K562 (cell line): ENCODE results near the gene EPHA1. TPM values are rescaled to one million over a fixed set of nuclear protein-coding genes. Genes with fewer than 3 reads are reported as not detected.
A peak's percentile ranks its signal among the peaks of the same experiment; 100 is the strongest.

Source experiments
- CEBPG ChIP-seq, 3 experiments: fragments of 200-800 bp in 1 of 3; sonication (Bioruptor generic) in 1 of 3; sonication (generic) in 1 of 3; formaldehyde crosslinking in 1 of 3; IDR thresholded peaks in 2 of 3; conservative IDR thresholded peaks in 1 of 3; 2 replicates each; pipeline versions ENCODE4 v1.6.1 to v1.8.0; 2016 to 2022; ENCODE audit warnings: missing compliant biosample characterization in 2 of 3, missing genetic modification characterization in 2 of 3, mild to moderate bottlenecking in 1 of 3, missing genetic modification reagents in 1 of 3
- CTCF ChIP-seq, 3 experiments: IDR thresholded peaks in 2 of 3; conservative IDR thresholded peaks in 1 of 3; 2 replicates each; pipeline ENCODE4 v1.5.1; 2011 to 2012; ENCODE audit warnings: low read length in 3 of 3, mild to moderate bottlenecking in 3 of 3, control low read depth in 2 of 3, improper control_type of control experiment in 1 of 3, inconsistent platforms in 1 of 3, low read depth in 1 of 3, mixed read lengths in 1 of 3, moderate library complexity in 1 of 3; ENCODE audit not compliant: insufficient read depth in 2 of 3
- HMBOX1 ChIP-seq: sonication (generic); IDR thresholded peaks from 2 replicates; pipeline ENCODE4 v1.6.1; 2016
- HNRNPK ChIP-seq: fragments of 200-400 bp; formaldehyde crosslinking; IDR thresholded peaks from one replicate; pipeline ENCODE4 v1.6.1; 2018; ENCODE audit warnings: mild to moderate bottlenecking, low read depth, low read length; ENCODE audit not compliant: poor library complexity, severe bottlenecking
- POLR2AphosphoS2 ChIP-seq: IDR thresholded peaks from 2 replicates; pipeline ENCODE4 v1.6.1; 2012; ENCODE audit warnings: low read length, improper control_type of control experiment
- PRPF4 ChIP-seq: fragments of 200-400 bp; formaldehyde crosslinking; IDR thresholded peaks from one replicate; pipeline ENCODE4 v1.6.1; 2017; ENCODE audit warnings: low read length, low read depth, mild to moderate bottlenecking; ENCODE audit not compliant: insufficient read depth, poor library complexity, severe bottlenecking
- RBM34 ChIP-seq: fragments of 200-400 bp; formaldehyde crosslinking; IDR thresholded peaks from 2 replicates; pipeline ENCODE4 v1.6.1; 2018; ENCODE audit warnings: low read length, borderline replicate concordance; ENCODE audit not compliant: insufficient read depth
- RFX1 ChIP-seq: fragments of 450-650 bp; IDR thresholded peaks from 2 replicates; pipeline ENCODE4 v1.6.1; 2016; ENCODE audit warnings: mild to moderate bottlenecking, moderate library complexity
- SFPQ ChIP-seq: fragments of 200-400 bp; formaldehyde crosslinking; IDR thresholded peaks from 2 replicates; pipeline ENCODE4 v1.6.1; 2017; ENCODE audit warnings: mild to moderate bottlenecking, low read depth, low read length, moderate library complexity
- SNAPC5 ChIP-seq: fragments of 250-450 bp; sonication (Bioruptor Pico); IDR thresholded peaks from 2 replicates; pipeline ENCODE4 v1.8.0; 2021; ENCODE audit warnings: moderate library complexity, mild to moderate bottlenecking, inconsistent platforms
- ZBTB17 ChIP-seq: fragments of 450-650 bp; formaldehyde crosslinking; IDR thresholded peaks from 2 replicates; pipeline ENCODE4 v1.4.0; 2020; ENCODE audit warnings: mild to moderate bottlenecking
- ZBTB33 ChIP-seq: sonication (generic); formaldehyde crosslinking; IDR thresholded peaks from 2 replicates; pipeline ENCODE4 v1.8.1; 2023; ENCODE audit warnings: mild to moderate bottlenecking, missing genetic modification reagents
- ZNF41 ChIP-seq: fragments of 250-450 bp; sonication (Bioruptor Pico); conservative IDR thresholded peaks from 2 replicates; pipeline ENCODE4 v1.4.0; 2020; ENCODE audit warnings: mild to moderate bottlenecking
- ZNF592 ChIP-seq: fragments of 450-650 bp; IDR thresholded peaks from 2 replicates; pipeline ENCODE4 v1.6.1; 2017; ENCODE audit warnings: antibody characterized with exemption, mild to moderate bottlenecking
- polyA plus RNA-seq, 8 experiments: library from polyadenylated mRNA; depleted of rRNA in 4 of 8; stranded (reverse) in 5 of 8; unstranded in 3 of 8; fragments of >200 nt; fragmentation: Nextera tagmentation in 2 of 8; fragmentation: Illumina TruSeq in 1 of 8; extraction: Ambion mirVana in 2 of 8; extraction: Trizol in 1 of 8; gene quantifications; 2 replicates each; pipeline versions ENCODE4 v1.2.1 to v1.2.3, GENCODE V29; 2011 to 2014; ENCODE audit warnings: inconsistent platforms in 1 of 8, missing spikeins in 1 of 8
- total RNA-seq, 7 experiments: library from RNA; depleted of rRNA in 6 of 7; stranded (reverse); fragments of >200 nt in 6 of 7; fragmentation: Illumina TruSeq in 2 of 7; extraction: Trizol in 2 of 7; gene quantifications; 2 replicates each; pipeline versions ENCODE4 v1.2.1 to v1.2.3, GENCODE V29; 2011 to 2021; ENCODE audit warnings: low replicate concordance in 1 of 7

Gene EPHA1
- total and polyA plus RNA-seq, 9 of the 15 experiments (the other 6 are each of a cell fraction or from before 2014, with no cell fraction given) = 0.22 to 0.57 (median 0.32) TPM; not detected in 6

GRCh38 chr7:143416565-143417149, 8.0 kb upstream of the EPHA1 start (continued):
- TF ChIP-seq ZNF592 (no peak), ZBTB17 (CRISPR knock-in tag) (no peak), CTCF (IDR thresholded peaks at IDR 0.05 in 2 of 3, conservative IDR thresholded peaks at IDR 0.05 in 1 of 3; ENCODE audit: insufficient read depth in 2 of 3, low read depth in 1 of 3, low read length in 3 of 3) (peak; percentile 77 to 94 (median 80)), HMBOX1 (no peak), CEBPG (CRISPR knock-in tag; IDR thresholded peaks at IDR 0.05) (no peak), CEBPG (tag; conservative IDR thresholded peaks at IDR 0.05 in 1 of 2, IDR thresholded peaks at IDR 0.05 in 1 of 2) (peak in 1 of 2 experiments; percentile 26; a peak in 1 of 4 replicates), POLR2AphosphoS2 (no peak), RBM34 (no peak), ZBTB33 (CRISPR knock-in tag) (no peak), ZNF41 (no peak), SFPQ (no peak), SNAPC5 (no peak), RFX1 (0 out of 2 replicates have a peak, but pooled peaks have one; percentile 7), PRPF4 (no peak), HNRNPK (no peak)
